Measurements from ENCODE around the gene ADCY3. TPM values are rescaled to one million over a fixed set of nuclear protein-coding genes. Genes with fewer than 3 reads are reported as not detected.
A peak's percentile ranks its signal among the peaks of the same experiment; 100 is the strongest.

The ADCY3 gene
- total and polyA plus RNA-seq, 12 donors: 5.3 to 50.8 (median 13.1) TPM

- H3K4me3 ChIP-seq: no peak overlapping the region
- H3K36me3 ChIP-seq: peaks cover 0 to 60% (median 6%) of the 10 kb centered on the region in 9 donors
- ATAC-seq (no peak), DNase-seq (no peak)
- no peak overlapping the region for H3K27ac ChIP-seq
- H3K9me3 ChIP-seq: no peaks in the 10 kb centered on the region
- H3K4me1 ChIP-seq: peaks cover 4 to 22% (median 14%) of the 10 kb centered on the region in 9 donors
- peak; percentile 10 to 49 (median 37) for TF ChIP-seq CTCF (IDR thresholded peaks at IDR 0.05)
- H3K27me3 ChIP-seq: no peaks in the 10 kb centered on the region
- 88 to 95% methylated on average over 15 to 16 of the region's 16 CpGs for WGBS, 2 donors
- intact Hi-C loops (cut with DNase I): loop anchor here in 4 of 10 donors (5.0 to 10.0 kb wide), 4 partner anchors 333 to 413 kb away; partner anchors contain the start of gene NCOA1 (in 1 of the 4)
Observed at GRCh38 chr2:24824966-24825882, 94.8 kb downstream of the ADCY3 start.

GRCh38 chr2:24824071-24824588, 95.9 kb downstream of the ADCY3 start:
- Histone ChIP-seq H3K9me3 (no peaks in the 10 kb centered on the region), H3K27ac (no peak overlapping the region), H3K4me1 (peaks cover 4 to 23% (median 14%) of the 10 kb centered on the region in 9 donors), H3K27me3 (no peaks in the 10 kb centered on the region), H3K36me3 (peaks cover 0 to 71% (median 6%) of the 10 kb centered on the region in 9 donors), H3K4me3 (no peak overlapping the region)
- intact Hi-C loops (cut with DNase I): loop anchor here in 2 of 10 donors (5.0 to 10.0 kb wide), 2 partner anchors 371 to 412 kb away; no protein-coding TSS in a partner anchor
- no peak for TF ChIP-seq CTCF (IDR thresholded peaks at IDR 0.05)
- DNase-seq (no peak), ATAC-seq (no peak)
- 96 to 97% methylated on average over 14 of the region's 14 CpGs for WGBS, 2 donors

- H3K27ac ChIP-seq: no peak overlapping the region
- no peaks in the 10 kb centered on the region for H3K9me3 ChIP-seq
- H3K4me3 ChIP-seq: no peak overlapping the region
- 90 to 91% methylated on average over 7 of the region's 7 CpGs for WGBS, 2 donors
- ATAC-seq (no peak), DNase-seq (no peak)
- no peak for TF ChIP-seq CTCF (IDR thresholded peaks at IDR 0.05)
- peaks cover 1 to 20% (median 8%) of the 10 kb centered on the region in 9 donors for H3K4me1 ChIP-seq
- peaks cover 0 to 90% (median 6%) of the 10 kb centered on the region in 9 donors for H3K36me3 ChIP-seq
- no peaks in the 10 kb centered on the region for H3K27me3 ChIP-seq
- intact Hi-C loops (cut with DNase I): loop anchor here in 2 of 10 donors (5.0 to 10.0 kb wide), 2 partner anchors 373 to 410 kb away; no protein-coding TSS in a partner anchor
Observed at GRCh38 chr2:24822049-24822706, 97.9 kb downstream of the ADCY3 start.

GRCh38 chr2:24821433-24821891, 98.6 kb downstream of the ADCY3 start:
- WGBS, 2 donors: 92 to 95% methylated on average over 15 of the region's 15 CpGs
- no peak for TF ChIP-seq CTCF (IDR thresholded peaks at IDR 0.05)
- intact Hi-C loops (cut with DNase I): loop anchor here in 2 of 10 donors (5.0 to 10.0 kb wide), 2 partner anchors 373 to 409 kb away; no protein-coding TSS in a partner anchor
- Histone ChIP-seq H3K4me1 (peaks cover 0 to 14% (median 1%) of the 10 kb centered on the region in 9 donors), H3K4me3 (no peak overlapping the region), H3K9me3 (no peaks in the 10 kb centered on the region), H3K27me3 (no peaks in the 10 kb centered on the region), H3K27ac (no peak overlapping the region), H3K36me3 (peaks cover 0 to 90% (median 6%) of the 10 kb centered on the region in 9 donors)
- DNase-seq (no peak), ATAC-seq (no peak)

All from heart right ventricle (tissue), 16 donors.